OCI-LY7 (cell line): ENCODE data around the gene CNKSR3. TPM values are rescaled to one million over a fixed set of nuclear protein-coding genes. Genes with fewer than 3 reads are reported as not detected.

Experiments used
- BruUV-seq: library from RNA; stranded (reverse); fragments of 400-500 nt; replicated peaks from 2 replicates; lab custom pipeline; 2021; lab: Mats Ljungman, UMichigan
- CTCF ChIA-PET: fragments of 300-600 bp; sonication (Branson Sonifier 250); formaldehyde crosslinking; loops from one replicate; lab custom pipeline; 2022; ENCODE audit warnings: antibody characterized with exemption; ENCODE audit not compliant: unreplicated experiment; lab: Charles Lee
- POLR2A ChIA-PET: fragments of 300-600 bp; sonication (Branson Sonifier 250); formaldehyde crosslinking; loops from one replicate; lab custom pipeline; 2022; ENCODE audit warnings: antibody characterized with exemption; lab: Charles Lee
- DNase-seq: peaks from one replicate; pipeline ENCODE4 v3.0.0-alpha.2; 2015; ENCODE audit warnings: low spot score
- H2AFZ ChIP-seq: fragments of 200-600 bp; sonication (generic), shearing (Covaris generic); 2 replicates; pipeline ENCODE4 v1.6.1; 2014; ENCODE audit warnings: mild to moderate bottlenecking, antibody characterized with exemption, low read length, moderate library complexity
- H3K27ac ChIP-seq: fragments of 200-600 bp; sonication (generic); 2 replicates; pipeline ENCODE4 v1.5.1; 2014; ENCODE audit warnings: mixed run types, low read depth, mild to moderate bottlenecking, moderate library complexity, low read length, inconsistent platforms; ENCODE audit not compliant: poor library complexity, severe bottlenecking
- H3K36me3 ChIP-seq: fragments of 200-600 bp; sonication (generic); 2 replicates; pipeline ENCODE4 v1.6.1; 2014; ENCODE audit warnings: mild to moderate bottlenecking, antibody characterized with exemption, low read length, moderate library complexity, mixed read lengths; ENCODE audit not compliant: insufficient read depth
- H3K4me1 ChIP-seq: fragments of 200-600 bp; sonication (generic); 2 replicates; pipeline ENCODE4 v1.5.1; 2014; ENCODE audit warnings: mild to moderate bottlenecking, low read length; ENCODE audit not compliant: insufficient read depth, poor library complexity, severe bottlenecking
- H3K4me2 ChIP-seq: fragments of 200-600 bp; sonication (generic); 2 replicates; pipeline ENCODE4 v1.6.1; 2014; ENCODE audit warnings: mild to moderate bottlenecking, low read length
- H3K4me3 ChIP-seq: fragments of 200-600 bp; sonication (generic); 2 replicates; pipeline ENCODE4 v1.5.1; 2014; ENCODE audit warnings: mild to moderate bottlenecking, low read depth, low read length; ENCODE audit not compliant: poor library complexity, severe bottlenecking
- H3K79me2 ChIP-seq: fragments of 200-600 bp; sonication (generic); 2 replicates; pipeline ENCODE4 v1.6.1; 2016; ENCODE audit warnings: low read depth, mild to moderate bottlenecking, low read length, moderate library complexity, mixed read lengths; ENCODE audit not compliant: insufficient read depth
- H3K9me2 ChIP-seq: fragments of 200-600 bp; sonication (generic); 2 replicates; pipeline ENCODE4 v1.6.1; 2016; ENCODE audit warnings: mild to moderate bottlenecking, low read length, mixed read lengths; ENCODE audit not compliant: insufficient read depth
- H3K9me3 ChIP-seq: fragments of 200-600 bp; sonication (generic); 2 replicates; pipeline ENCODE4 v1.6.1; 2014; ENCODE audit warnings: mild to moderate bottlenecking, mixed run types, low read length, mixed read lengths
- H4K20me1 ChIP-seq: fragments of 200-600 bp; sonication (generic); 2 replicates; pipeline ENCODE4 v1.6.1; 2014; ENCODE audit warnings: mild to moderate bottlenecking, antibody characterized with exemption, low read length, moderate library complexity, mixed read lengths; ENCODE audit not compliant: insufficient read depth
- EZH2phosphoT487 ChIP-seq: fragments of 200-600 bp; sonication (generic); IDR thresholded peaks from 2 replicates; pipeline ENCODE4 v1.6.1; 2018; ENCODE audit warnings: low read depth, borderline replicate concordance, mild to moderate bottlenecking, mixed run types, antibody characterized with exemption, low read length, moderate library complexity, mixed read lengths
- intact Hi-C: fragments of 100-400 bp; cut with micrococcal nuclease; formaldehyde crosslinking; loops from one replicate; pipeline ENCODE4 v1.10.0; 2022; ENCODE audit not compliant: unreplicated experiment
- total RNA-seq, 2 experiments: library from RNA; depleted of rRNA in 1 of 2; stranded (reverse); fragments of >200 nt in 1 of 2; shearing (Covaris generic) in 1 of 2; gene quantifications; 2 replicates each; pipeline ENCODE4 v1.2.3, GENCODE V29; 2014 to 2022
- TF ChIP-seq, protein P1 (sequence below): fragments of 200-600 bp; sonication (generic); conservative IDR thresholded peaks from 2 replicates; pipeline ENCODE4 v1.5.1; 2014; ENCODE audit warnings: mild to moderate bottlenecking, antibody characterized with exemption, low read length, moderate library complexity, mixed read lengths

CNKSR3 gene
- total RNA-seq, 2 experiments from 2014 or later, result not detected

DNA sequence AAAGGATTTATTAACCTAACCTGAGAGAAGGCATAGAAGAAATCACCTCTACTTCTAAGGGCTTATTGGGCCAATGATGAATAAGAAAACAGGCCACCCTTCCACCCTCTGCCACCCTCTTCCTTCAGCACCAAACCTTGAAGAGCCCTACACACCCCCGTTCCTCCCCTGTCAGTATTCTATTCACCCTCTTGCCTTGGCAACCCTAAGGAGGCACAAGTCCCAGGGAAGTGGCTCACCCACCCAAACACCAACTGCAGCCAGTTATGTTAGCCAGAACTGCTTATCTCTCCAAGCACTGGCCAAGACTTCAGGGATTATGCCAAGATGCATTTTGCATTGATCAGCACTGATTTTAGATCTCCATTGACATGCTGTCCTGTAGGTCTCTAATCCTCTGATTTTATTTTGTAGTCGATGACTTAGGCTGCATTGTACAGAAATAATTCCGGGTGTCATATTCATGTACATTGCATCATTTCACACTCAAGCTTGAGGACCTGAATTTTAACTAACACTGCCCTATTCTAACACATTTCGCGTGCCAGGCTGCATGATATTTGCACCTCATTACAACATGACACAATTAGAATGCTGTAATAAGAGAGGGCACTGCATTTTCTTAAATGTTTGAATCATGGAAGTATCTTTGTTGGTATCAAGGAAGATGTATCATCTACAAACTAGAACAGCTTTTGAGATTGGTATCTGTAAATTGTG is 15.7 kb downstream of the CNKSR3 start:
- no peak overlapping the region for H3K4me2 ChIP-seq
- TF ChIP-seq, protein P1, sequence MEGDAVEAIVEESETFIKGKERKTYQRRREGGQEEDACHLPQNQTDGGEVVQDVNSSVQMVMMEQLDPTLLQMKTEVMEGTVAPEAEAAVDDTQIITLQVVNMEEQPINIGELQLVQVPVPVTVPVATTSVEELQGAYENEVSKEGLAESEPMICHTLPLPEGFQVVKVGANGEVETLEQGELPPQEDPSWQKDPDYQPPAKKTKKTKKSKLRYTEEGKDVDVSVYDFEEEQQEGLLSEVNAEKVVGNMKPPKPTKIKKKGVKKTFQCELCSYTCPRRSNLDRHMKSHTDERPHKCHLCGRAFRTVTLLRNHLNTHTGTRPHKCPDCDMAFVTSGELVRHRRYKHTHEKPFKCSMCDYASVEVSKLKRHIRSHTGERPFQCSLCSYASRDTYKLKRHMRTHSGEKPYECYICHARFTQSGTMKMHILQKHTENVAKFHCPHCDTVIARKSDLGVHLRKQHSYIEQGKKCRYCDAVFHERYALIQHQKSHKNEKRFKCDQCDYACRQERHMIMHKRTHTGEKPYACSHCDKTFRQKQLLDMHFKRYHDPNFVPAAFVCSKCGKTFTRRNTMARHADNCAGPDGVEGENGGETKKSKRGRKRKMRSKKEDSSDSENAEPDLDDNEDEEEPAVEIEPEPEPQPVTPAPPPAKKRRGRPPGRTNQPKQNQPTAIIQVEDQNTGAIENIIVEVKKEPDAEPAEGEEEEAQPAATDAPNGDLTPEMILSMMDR, result no peak
- TF ChIP-seq EZH2phosphoT487, result no peak
- no peaks in the 10 kb centered on the region for H3K9me2 ChIP-seq
- no peaks in the 10 kb centered on the region for H3K4me1 ChIP-seq
- BruUV-seq, result no TSS peak
- H2AFZ ChIP-seq, result no peak overlapping the region
- no peak overlapping the region for H3K27ac ChIP-seq
- H4K20me1 ChIP-seq, result no peaks in the 10 kb centered on the region
- H3K36me3 ChIP-seq, result no peaks in the 10 kb centered on the region
- no peak overlapping the region for H3K4me3 ChIP-seq
- ChIA-PET POLR2A (no interaction called here), CTCF (no interaction called here)
- no peaks in the 10 kb centered on the region for H3K79me2 ChIP-seq
- intact Hi-C loops, result no loop called here
- no peaks in the 10 kb centered on the region for H3K9me3 ChIP-seq
- DNase-seq, result no peak

DNA sequence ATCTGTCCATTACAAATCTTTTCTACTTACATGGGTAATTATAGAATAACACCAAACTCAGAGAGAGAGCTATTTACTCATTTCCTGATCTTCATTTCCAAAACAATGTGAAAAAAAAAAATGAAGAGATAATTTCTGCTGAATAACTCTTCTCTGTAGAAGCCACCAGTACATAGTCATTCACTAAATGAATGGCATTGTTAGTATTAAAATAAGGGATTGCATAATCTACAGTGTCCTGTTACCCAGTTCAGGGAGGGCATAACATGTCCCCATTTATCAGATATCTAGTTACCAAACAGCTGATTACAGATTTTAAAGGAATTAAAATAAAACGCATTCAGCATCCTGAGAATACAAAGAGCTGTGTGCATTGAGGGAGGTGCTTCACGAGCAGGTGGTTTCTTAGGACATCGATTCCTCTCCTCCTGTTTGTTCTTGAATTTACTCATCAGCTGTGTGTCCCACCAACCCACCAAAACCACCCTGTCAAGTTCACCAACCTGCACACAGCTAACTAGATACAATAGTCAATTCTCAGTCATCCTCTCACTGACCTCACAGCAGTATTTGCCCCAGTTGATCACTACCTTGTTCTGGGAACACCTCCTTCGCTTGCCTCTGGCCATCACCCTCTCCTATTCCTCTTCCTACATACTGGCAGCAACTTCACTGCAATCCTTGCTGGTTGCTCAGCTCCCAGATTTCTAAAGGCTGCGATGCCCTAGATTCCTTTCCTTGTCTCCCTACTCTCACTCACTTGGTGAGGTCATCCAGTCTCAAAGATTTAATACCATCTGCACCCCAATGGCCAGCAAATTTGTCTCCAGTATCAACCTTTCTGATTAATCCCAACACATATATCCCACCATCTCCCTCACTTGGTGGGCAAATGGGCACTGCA is 18.7 kb downstream of the CNKSR3 start:
- ChIA-PET CTCF (no interaction called here), POLR2A (no interaction called here)
- Histone ChIP-seq H4K20me1 (no peaks in the 10 kb centered on the region), H2AFZ (no peak overlapping the region), H3K9me2 (no peaks in the 10 kb centered on the region), H3K4me2 (no peak overlapping the region), H3K4me3 (no peak overlapping the region), H3K9me3 (no peaks in the 10 kb centered on the region), H3K79me2 (no peaks in the 10 kb centered on the region), H3K36me3 (no peaks in the 10 kb centered on the region), H3K27ac (no peak overlapping the region), H3K4me1 (no peaks in the 10 kb centered on the region)
- DNase-seq, result no peak
- BruUV-seq, result no TSS peak
- intact Hi-C loops, result no loop called here
- TF ChIP-seq, protein P1, result no peak
- TF ChIP-seq EZH2phosphoT487, result no peak

DNA sequence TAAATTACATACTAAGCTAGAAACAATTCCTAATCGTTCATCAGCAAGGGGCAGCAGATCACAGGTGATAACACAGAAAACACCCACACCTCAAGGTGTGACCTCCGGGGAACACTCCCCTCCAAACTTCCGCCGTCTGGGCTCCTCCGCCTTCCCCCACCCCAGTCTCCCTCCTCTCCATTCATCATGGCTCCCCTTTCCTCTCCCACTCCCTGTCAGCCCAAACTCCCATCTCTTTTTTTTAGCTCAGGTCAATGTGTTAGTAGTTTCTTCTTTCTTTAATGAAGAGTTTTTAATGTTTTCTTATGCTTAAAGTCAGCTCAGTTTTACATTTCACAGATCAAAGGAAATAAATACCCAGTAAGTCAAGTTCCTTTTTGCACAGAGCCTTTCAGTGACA is 20.7 kb downstream of the CNKSR3 start:
- intact Hi-C loops, result no loop called here
- H3K4me2 ChIP-seq, result no peak overlapping the region
- no peaks in the 10 kb centered on the region for H3K9me3 ChIP-seq
- BruUV-seq, result no TSS peak
- H3K79me2 ChIP-seq, result no peaks in the 10 kb centered on the region
- no peak for TF ChIP-seq EZH2phosphoT487
- TF ChIP-seq, protein P1, result no peak
- no peaks in the 10 kb centered on the region for H4K20me1 ChIP-seq
- H3K4me1 ChIP-seq, result no peaks in the 10 kb centered on the region
- DNase-seq, result no peak
- H2AFZ ChIP-seq, result no peak overlapping the region
- no peak overlapping the region for H3K27ac ChIP-seq
- ChIA-PET CTCF (no interaction called here), POLR2A (no interaction called here)
- H3K4me3 ChIP-seq, result no peak overlapping the region
- no peaks in the 10 kb centered on the region for H3K9me2 ChIP-seq
- H3K36me3 ChIP-seq, result no peaks in the 10 kb centered on the region
